Epithelial cell of prostate (primary cell): ENCODE data around the gene DKKL1.
A peak's percentile ranks its signal among the peaks of the same experiment; 100 is the strongest.
"Not testable (repeated sequence)": the region's sequence is repeated elsewhere in the genome, so short reads cannot be mapped to it uniquely, and the experiment has no call there.

Experiments used
- DNase-seq: peaks from one replicate; pipeline ENCODE4 v3.0.0-alpha.2; 2011; ENCODE audit warnings: low read depth, low spot score
- H3K27ac ChIP-seq: fragments of 450-650 bp; 2 replicates; pipeline ENCODE4 v1.5.1; 2017; ENCODE audit warnings: mild to moderate bottlenecking

Gene DKKL1

DNA sequence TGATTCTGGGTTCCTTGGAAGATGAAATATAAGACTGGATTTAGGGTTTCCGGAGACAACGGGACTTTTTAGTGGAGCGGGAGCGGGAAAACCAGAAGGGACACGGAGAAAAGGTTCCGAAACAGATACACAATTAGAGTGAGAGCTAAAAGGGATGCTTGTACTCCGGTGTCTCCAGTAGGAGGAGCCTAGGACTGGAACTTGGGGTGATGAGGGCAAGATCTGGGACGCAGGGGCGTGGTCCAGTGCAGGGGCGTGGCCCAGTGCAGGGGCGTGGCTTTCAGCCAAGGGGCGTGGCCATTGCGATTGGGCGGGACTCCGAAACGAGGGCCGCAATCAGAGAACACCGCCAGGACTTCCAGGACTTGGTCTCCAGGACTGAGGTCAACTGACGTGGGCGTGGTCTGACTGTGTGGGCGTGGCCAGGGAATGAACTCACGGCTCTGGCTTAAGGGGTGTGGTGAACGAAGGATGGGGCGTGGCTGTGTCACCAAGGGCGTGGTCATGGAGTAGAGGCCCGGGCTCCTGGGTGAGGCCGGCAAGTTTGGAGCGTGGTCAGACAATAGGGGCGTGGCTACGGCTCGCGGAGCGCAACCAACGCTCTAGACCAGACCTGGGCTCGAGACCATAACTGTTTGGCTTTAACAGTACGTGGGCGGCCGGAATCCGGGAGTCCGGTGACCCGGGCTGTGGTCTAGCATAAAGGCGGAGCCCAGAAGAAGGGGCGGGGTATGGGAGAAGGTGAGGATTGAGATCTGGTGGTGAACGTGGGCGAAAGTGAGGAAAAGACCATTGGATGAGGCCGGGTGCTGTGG is at the start of gene DKKL1:
Gene DKKL1 (plus strand): TSS at position 610 of the 815 bp plus-strand sequence. CDS start 122 bp downstream, at position 732.
- H3K27ac ChIP-seq: no peak within 1 kb of the TSS
- peak; percentile 92 for DNase-seq

GRCh38 chr19:49315111-49315510 is 48.6 kb upstream of the DKKL1 start:
- no peak overlapping the region for H3K27ac ChIP-seq
- no peak for DNase-seq

GRCh38 chr19:49316284-49316683 is 47.4 kb upstream of the DKKL1 start:
- no peak for DNase-seq
- H3K27ac ChIP-seq: no peak overlapping the region

DNA sequence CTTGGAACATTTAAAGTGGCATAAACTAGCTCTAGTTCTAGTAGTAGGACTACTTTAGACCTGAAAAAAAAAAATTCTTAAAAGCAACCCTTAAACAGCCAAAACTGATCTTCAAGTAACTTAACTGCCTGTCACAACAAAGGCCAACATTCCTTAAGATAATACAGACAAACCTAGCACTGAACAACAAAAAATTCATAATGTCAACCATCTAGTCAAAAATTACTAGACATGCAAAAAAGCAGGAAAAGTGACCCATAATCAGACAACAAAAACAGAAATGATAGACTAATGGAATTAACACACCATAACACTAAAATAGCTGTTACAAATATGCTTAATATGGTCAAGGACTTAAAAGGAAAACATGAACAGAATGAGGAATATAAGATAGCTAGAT is 45.4 kb upstream of the DKKL1 start:
- no peak for DNase-seq

GRCh38 chr19:49324801-49325576 is 38.7 kb upstream of the DKKL1 start, which contains the start of gene SLC6A16:
SLC6A16 (minus strand) TSS chr19:49325191; CDS start chr19:49311347, 13,844 bp downstream.
- no peak within 1 kb of the TSS for H3K27ac ChIP-seq
- DNase-seq: no peak

More for the DNA sequence above, 45.4 kb upstream of the DKKL1 start:
- H3K27ac ChIP-seq: no peak overlapping the region

- not testable (repeated sequence) for H3K27ac ChIP-seq, DNase-seq
Measured at GRCh38 chr19:49325756-49326155, 37.9 kb upstream of the DKKL1 start.

DNA sequence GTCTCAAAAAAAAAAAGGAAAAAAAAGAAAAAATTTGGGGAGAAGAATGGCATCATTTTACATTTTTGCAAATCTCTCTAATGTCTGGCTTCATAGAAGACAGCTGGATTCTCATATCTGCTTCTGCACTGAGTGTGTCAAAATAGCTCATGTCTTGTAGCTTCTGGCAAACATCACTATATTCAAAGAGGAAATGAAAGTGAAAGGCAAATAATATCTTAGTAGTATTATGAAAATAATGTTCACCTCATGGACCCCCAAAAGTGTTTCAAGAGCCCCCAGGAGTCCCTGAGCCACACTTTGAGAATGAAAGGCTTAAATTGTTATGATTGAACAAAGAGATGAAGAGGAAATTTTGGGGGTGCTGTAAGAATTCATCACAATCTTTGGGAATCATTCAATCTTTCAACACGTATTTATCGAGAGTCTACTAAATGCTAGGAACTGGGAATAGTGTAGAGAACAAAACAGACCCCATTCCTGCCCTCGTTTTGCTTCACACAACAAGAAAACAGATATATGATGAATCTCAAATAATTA is 37.4 kb upstream of the DKKL1 start:
- H3K27ac ChIP-seq: no peak overlapping the region

DNA sequence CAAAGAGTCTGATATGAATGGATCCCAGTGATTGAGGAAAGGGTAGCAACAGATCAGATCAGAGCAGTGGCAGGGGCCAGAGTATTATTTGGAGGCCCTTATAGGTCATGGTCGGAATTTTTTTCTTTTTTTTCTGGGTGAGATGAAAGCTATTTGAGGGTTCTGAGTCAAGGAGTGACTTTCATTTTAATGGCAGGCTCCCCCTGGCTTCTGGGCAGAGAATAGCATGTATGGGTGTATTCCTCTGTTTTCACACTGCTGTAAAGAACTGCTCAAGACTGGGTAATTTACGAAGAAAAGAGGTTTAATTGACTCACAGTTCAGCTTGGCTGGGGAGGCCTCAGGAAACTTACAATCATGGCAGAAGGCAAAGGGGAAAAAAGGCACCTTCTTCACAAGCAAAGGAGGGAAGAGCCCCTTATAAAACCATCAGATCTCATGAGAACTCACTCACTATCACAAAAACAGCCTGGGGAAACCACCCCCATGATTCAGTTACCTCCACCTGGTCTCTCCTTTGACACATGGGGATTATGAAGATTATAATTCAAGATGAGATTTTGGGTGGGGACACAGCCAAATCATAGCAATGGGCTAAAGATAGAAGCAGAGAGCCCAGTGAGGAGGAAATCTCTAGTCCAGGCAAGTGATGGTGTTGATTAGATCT is 35.7 kb upstream of the DKKL1 start:
- no peak overlapping the region for H3K27ac ChIP-seq
- no peak for DNase-seq

More for the DNA sequence above, 37.4 kb upstream of the DKKL1 start:
- no peak for DNase-seq

- DNase-seq: no peak
- no peak overlapping the region for H3K27ac ChIP-seq
Measured at GRCh38 chr19:49328741-49329140, 34.9 kb upstream of the DKKL1 start.

DNA sequence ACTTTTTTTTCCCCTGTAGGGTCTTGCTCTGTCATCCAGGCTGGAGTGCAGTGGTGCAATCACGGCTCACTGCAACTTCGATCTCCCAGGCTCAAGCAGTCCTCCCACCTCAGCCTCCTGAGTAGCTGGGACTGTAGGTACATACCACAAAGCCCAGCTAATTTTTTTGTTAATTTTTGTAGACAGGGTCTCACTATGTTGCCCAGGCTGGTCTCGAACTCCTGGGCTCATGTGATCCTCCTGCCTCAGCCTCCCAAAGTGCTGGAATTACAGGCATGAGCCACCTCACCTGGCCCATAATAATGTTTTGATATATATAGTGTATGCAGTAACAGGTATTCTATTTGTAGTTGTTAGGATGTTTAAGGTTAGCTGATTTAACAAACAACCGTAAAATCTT is 32.5 kb upstream of the DKKL1 start:
- not testable (repeated sequence) for DNase-seq, H3K27ac ChIP-seq

- no peak overlapping the region for H3K27ac ChIP-seq
- peak; percentile 10 for DNase-seq
Measured at GRCh38 chr19:49331616-49332055, 32.0 kb upstream of the DKKL1 start.

- DNase-seq, H3K27ac ChIP-seq: not testable (repeated sequence)
Measured at GRCh38 chr19:49332691-49333417, 30.8 kb upstream of the DKKL1 start.

GRCh38 chr19:49333418-49333805 is 30.3 kb upstream of the DKKL1 start:
- H3K27ac ChIP-seq: no peak overlapping the region

GRCh38 chr19:49333811-49334288 is 29.8 kb upstream of the DKKL1 start:
- H3K27ac ChIP-seq: no peak overlapping the region
- no peak for DNase-seq

More at GRCh38 chr19:49333418-49333805, 30.3 kb upstream of the DKKL1 start:
- no peak for DNase-seq

DNA sequence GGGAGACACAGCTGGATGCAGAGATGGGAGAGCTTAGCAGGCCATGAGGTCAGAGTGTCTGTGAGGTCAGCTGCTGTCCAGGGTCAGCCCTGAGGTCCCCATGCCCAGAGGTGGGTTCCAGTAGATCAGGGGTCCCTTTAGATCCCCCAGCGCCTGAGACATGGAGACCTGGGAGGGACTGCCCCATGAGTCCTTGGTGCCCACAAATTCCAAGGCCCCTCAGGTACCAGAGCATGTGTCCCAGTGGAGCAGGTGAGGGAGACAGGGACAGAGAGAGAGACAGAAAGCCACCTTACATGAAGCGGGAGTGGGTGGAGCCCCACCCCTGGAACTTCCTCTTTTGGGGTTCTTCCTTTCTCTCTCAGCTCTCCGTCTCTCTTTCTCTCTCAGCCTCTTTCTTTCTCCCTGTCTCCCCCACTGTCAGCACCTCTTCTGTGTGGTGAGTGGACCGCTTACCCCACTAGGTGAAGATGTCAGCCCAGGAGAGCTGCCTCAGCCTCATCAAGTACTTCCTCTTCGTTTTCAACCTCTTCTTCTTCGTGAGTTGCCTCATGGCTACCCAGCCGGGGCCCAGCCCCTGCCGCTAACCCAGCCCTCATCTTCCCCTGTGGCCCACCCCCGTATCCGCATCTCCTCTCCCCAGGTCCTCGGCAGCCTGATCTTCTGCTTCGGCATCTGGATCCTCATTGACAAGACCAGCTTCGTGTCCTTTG is 28.4 kb upstream of the DKKL1 start, which contains the start of gene CD37:
Gene CD37 (plus strand): TSS at position 336 of the 713 bp plus-strand sequence. CDS start 135 bp downstream, at position 471.
- no peak within 1 kb of the TSS for H3K27ac ChIP-seq
- no peak for DNase-seq

GRCh38 chr19:49335784-49336481 is 27.7 kb upstream of the DKKL1 start:
- no peak overlapping the region for H3K27ac ChIP-seq
- DNase-seq: no peak

- no peak overlapping the region for H3K27ac ChIP-seq
Measured at GRCh38 chr19:49336482-49337266, 27.0 kb upstream of the DKKL1 start.

More at GRCh38 chr19:49336482-49337266, 27.0 kb upstream of the DKKL1 start:
- DNase-seq: no peak
